MM.1S (cell line): Measurements from ENCODE around the gene SLC4A3.

Experiments used
- DNase-seq: peaks from one replicate; pipeline ENCODE4 v3.0.0-alpha.2; 2015
- H2AFZ ChIP-seq: fragments of 300-600 bp; sonication (generic); 2 replicates; pipeline ENCODE4 v1.6.0; 2016; ENCODE audit warnings: antibody characterized with exemption, low read length
- H3F3A ChIP-seq: fragments of 300-600 bp; sonication (generic); 2 replicates; pipeline ENCODE4 v1.6.1; 2016; ENCODE audit warnings: mild to moderate bottlenecking, antibody characterized with exemption, low read length, moderate library complexity, mixed read lengths; ENCODE audit not compliant: insufficient read depth
- H3K27ac ChIP-seq: fragments of 300-600 bp; sonication (generic); 2 replicates; pipeline ENCODE4 v1.5.1; 2016; ENCODE audit warnings: mild to moderate bottlenecking, low read length
- H3K27me3 ChIP-seq: fragments of 300-600 bp; sonication (generic); replicated peaks from 2 replicates; pipeline ENCODE4 v1.6.0; 2016; ENCODE audit warnings: low read length; ENCODE audit not compliant: insufficient read depth
- H3K36me3 ChIP-seq: fragments of 300-600 bp; sonication (generic); replicated peaks from 2 replicates; pipeline ENCODE4 v1.6.1; 2016; ENCODE audit warnings: mild to moderate bottlenecking, low read length, mixed read lengths; ENCODE audit not compliant: insufficient read depth
- H3K4me1 ChIP-seq: fragments of 300-600 bp; sonication (generic); 2 replicates; pipeline ENCODE4 v1.6.1; 2016; ENCODE audit warnings: low read length, mixed read lengths
- H3K4me2 ChIP-seq: fragments of 300-600 bp; sonication (generic); 2 replicates; pipeline ENCODE4 v1.6.0; 2016; ENCODE audit warnings: low read depth, low read length
- H3K4me3 ChIP-seq: fragments of 300-600 bp; sonication (generic); 2 replicates; pipeline ENCODE4 v1.5.1; 2016; ENCODE audit warnings: low read length, mixed read lengths
- H3K79me2 ChIP-seq: fragments of 300-600 bp; sonication (generic); 2 replicates; pipeline ENCODE4 v1.6.1; 2016; ENCODE audit warnings: mixed run types, low read length, mixed read lengths
- H3K9ac ChIP-seq: fragments of 300-600 bp; sonication (generic); 2 replicates; pipeline ENCODE4 v1.6.1; 2016; ENCODE audit warnings: low read length, mixed read lengths
- H3K9me2 ChIP-seq: fragments of 300-600 bp; sonication (generic); replicated peaks from 2 replicates; pipeline ENCODE4 v1.6.1; 2016; ENCODE audit warnings: mild to moderate bottlenecking, low read length, mixed read lengths; ENCODE audit not compliant: insufficient read depth
- H3K9me3 ChIP-seq: fragments of 300-600 bp; sonication (generic); replicated peaks from 2 replicates; pipeline ENCODE4 v1.6.1; 2016; ENCODE audit warnings: mild to moderate bottlenecking, low read length, mixed read lengths; ENCODE audit not compliant: insufficient read depth
- H4K20me1 ChIP-seq: fragments of 300-600 bp; sonication (generic); 2 replicates; pipeline ENCODE4 v1.6.1; 2016; ENCODE audit warnings: mild to moderate bottlenecking, low read length, moderate library complexity, mixed read lengths; ENCODE audit not compliant: insufficient read depth
- EZH2 ChIP-seq: fragments of 300-600 bp; sonication (generic); optimal IDR thresholded peaks from 2 replicates; pipeline ENCODE3; 2017; ENCODE audit warnings: low read depth, mild to moderate bottlenecking, antibody characterized with exemption, low read length, mixed read lengths
- EZH2phosphoT487 ChIP-seq: fragments of 300-600 bp; sonication (generic); IDR thresholded peaks from 2 replicates; pipeline ENCODE4 v1.6.1; 2018; ENCODE audit warnings: antibody characterized with exemption, low read length
- TF ChIP-seq, protein P1 (sequence below): fragments of 300-600 bp; sonication (generic); IDR thresholded peaks from 2 replicates; pipeline ENCODE4 v1.5.1; 2016; ENCODE audit warnings: antibody characterized with exemption, low read length, mixed read lengths

Gene SLC4A3

DNA sequence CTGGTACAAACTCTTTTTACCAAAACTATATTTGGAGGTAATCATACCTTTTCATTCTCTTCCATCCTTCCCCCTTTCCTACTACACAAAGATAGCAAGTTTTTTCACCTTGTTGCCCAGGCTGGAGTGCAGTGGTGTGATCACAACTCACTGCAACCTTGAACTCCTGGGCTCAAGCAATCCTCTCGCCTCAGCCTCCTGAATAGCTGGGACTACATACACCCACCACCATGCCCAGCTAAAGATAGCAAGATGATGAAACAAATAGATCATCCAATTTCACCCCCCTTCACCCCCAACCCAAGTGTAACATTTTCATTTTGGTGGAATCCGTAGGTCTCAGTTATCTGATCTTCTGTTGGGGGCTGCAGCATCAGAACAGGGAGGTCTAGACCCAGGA lies 34.3 kb upstream of the SLC4A3 start:
- Histone ChIP-seq H4K20me1 (no peaks in the 10 kb centered on the region), H3K9ac (no peak overlapping the region), H3K4me1 (peaks cover 5% of the 10 kb centered on the region), H3K4me2 (no peak overlapping the region), H3K27ac (no peak overlapping the region), H3K9me2 (no peaks in the 10 kb centered on the region), H3K9me3 (no peaks in the 10 kb centered on the region), H3K79me2 (no peaks in the 10 kb centered on the region), H3F3A (peaks cover 7% of the 10 kb centered on the region; the same call in 1 of the 2 replicates), H3K27me3 (no peaks in the 10 kb centered on the region), H3K4me3 (no peak overlapping the region), H2AFZ (no peak overlapping the region), H3K36me3 (no peaks in the 10 kb centered on the region)
- TF ChIP-seq, protein P1, sequence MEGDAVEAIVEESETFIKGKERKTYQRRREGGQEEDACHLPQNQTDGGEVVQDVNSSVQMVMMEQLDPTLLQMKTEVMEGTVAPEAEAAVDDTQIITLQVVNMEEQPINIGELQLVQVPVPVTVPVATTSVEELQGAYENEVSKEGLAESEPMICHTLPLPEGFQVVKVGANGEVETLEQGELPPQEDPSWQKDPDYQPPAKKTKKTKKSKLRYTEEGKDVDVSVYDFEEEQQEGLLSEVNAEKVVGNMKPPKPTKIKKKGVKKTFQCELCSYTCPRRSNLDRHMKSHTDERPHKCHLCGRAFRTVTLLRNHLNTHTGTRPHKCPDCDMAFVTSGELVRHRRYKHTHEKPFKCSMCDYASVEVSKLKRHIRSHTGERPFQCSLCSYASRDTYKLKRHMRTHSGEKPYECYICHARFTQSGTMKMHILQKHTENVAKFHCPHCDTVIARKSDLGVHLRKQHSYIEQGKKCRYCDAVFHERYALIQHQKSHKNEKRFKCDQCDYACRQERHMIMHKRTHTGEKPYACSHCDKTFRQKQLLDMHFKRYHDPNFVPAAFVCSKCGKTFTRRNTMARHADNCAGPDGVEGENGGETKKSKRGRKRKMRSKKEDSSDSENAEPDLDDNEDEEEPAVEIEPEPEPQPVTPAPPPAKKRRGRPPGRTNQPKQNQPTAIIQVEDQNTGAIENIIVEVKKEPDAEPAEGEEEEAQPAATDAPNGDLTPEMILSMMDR, result no peak
- TF ChIP-seq EZH2, result no peak
- no peak for TF ChIP-seq EZH2phosphoT487
- DNase-seq, result no peak

DNA sequence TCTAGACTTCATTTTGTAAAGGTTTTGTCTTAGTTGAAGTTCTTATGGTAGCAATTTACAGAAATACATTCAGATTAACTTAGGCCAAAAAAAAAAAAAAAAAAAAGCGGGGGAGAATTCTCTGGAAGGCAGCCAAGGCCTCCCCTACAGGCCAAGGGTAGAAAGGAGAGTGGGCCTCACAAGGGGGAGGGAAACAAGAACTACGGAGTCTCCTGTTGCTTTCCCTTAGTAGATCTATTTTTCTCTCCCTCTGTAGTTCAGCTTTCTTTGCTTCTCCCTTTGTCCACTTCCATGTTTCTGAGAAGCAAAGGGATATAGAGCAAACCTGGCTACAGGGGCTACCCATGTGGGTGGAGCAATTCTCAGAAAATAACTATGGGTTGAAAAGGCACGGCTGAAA lies 32.2 kb upstream of the SLC4A3 start:
- Histone ChIP-seq H3K4me1 (peaks cover 5% of the 10 kb centered on the region), H3K9me2 (no peaks in the 10 kb centered on the region), H3K9ac (no peak overlapping the region), H3K4me3 (no peak overlapping the region), H3K36me3 (no peaks in the 10 kb centered on the region), H4K20me1 (no peaks in the 10 kb centered on the region), H3K27ac (no peak overlapping the region), H3F3A (peaks cover 7% of the 10 kb centered on the region; the same call in 1 of the 2 replicates), H3K27me3 (no peaks in the 10 kb centered on the region), H3K79me2 (no peaks in the 10 kb centered on the region), H2AFZ (no peak overlapping the region), H3K4me2 (no peak overlapping the region), H3K9me3 (no peaks in the 10 kb centered on the region)
- TF ChIP-seq EZH2 (no peak), EZH2phosphoT487 (no peak)
- TF ChIP-seq, protein P1, result no peak
- no peak for DNase-seq

DNA sequence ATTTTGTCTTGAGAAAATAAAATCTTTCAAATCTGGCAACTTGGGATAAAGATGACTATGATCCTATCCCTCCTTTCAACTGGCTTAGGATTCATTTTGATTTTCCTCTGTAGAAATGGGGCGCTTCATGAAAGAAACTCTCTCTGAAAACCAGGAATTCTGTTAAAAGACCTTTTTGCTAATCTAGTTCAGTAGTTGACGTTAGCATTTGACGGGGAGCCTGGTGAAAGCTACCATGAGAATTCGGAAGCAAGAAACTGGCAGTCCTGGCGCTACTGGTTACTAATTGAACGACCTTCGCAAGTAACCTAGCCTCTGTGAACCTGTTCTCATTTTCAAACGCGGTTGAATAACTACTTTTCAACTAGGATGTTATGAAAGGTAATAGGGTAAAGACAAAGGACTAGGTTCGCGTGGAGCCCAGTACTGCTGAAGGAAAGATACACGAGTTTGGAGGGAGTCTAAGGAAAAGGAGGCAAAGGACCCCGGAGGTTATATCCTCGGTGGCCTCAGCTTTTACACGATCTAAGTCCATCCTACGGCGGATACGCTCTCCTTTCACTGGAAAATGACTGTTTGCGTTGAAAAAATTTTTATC lies 30.4 kb upstream of the SLC4A3 start:
- Histone ChIP-seq H3K9me3 (no peaks in the 10 kb centered on the region), H2AFZ (peak overlapping the region; percentile 71), H3K4me1 (peaks cover 5% of the 10 kb centered on the region), H3F3A (peaks cover 7% of the 10 kb centered on the region; the same call in 1 of the 2 replicates), H3K79me2 (no peaks in the 10 kb centered on the region), H3K9me2 (no peaks in the 10 kb centered on the region), H3K4me2 (peak overlapping the region; percentile 47), H3K27me3 (no peaks in the 10 kb centered on the region), H3K27ac (peak overlapping the region; percentile 62; the same call in 1 of the 2 replicates), H3K36me3 (no peaks in the 10 kb centered on the region), H3K9ac (peak overlapping the region; percentile 63), H4K20me1 (no peaks in the 10 kb centered on the region), H3K4me3 (peak overlapping the region; percentile 65)
- DNase-seq, result no peak
- TF ChIP-seq EZH2phosphoT487 (no peak), EZH2 (no peak)
- TF ChIP-seq, protein P1, result no peak
